ENCODE results near the gene RUNX3. TPM values are rescaled to one million over a fixed set of nuclear protein-coding genes. Genes with fewer than 3 reads are reported as not detected.
"Not testable (repeated sequence)": the region's sequence is repeated elsewhere in the genome, so short reads cannot be mapped to it uniquely, and the experiment has no call there.

RUNX3 gene
- total RNA-seq, 1 donor from 2014 or later: under 0.01 TPM

DNA sequence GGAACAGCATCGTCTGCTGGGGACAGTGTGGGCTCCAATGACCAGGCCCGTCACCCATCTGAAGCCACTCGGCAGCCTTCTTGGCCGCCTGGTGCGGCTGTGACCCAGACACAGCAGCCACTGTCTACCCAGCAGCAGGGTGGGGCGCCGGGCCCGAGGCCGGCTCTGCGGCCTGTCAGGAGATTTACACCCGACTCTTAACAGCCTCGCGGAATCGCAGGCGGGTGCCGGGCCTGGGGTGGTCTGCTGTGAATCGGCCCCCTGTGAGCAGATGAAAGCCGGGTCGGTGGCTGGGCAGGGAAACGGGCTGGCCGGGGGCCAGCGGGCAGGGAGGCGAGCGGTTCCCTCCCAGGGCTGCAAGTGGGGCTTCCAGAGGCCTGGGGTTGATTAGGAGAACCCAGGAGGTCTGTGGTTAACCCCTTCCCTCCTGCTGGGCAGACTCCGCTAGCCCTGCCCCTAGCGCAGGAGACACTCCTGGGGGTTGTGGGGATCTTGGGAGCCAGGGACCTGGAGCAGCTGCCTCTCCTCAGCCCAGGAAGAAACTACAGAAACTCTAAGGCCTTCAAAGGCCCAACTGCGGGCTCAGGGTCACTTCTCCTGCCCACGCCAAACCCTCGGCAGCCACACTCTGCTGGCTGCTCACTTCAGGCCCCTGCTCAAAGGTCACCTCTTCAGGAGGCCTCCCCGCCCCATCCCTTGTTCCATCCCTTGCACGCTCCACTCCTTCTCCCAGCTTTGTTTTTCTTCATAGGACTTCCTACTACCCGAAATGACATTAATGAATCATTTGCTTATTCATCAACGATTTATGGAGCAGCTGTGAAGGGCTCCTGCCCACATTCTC is 15.6 kb downstream of the RUNX3 start:
- DNase-seq (ENCODE audit: low read depth, low spot score): no peak

- DNase-seq (ENCODE audit: low read depth, low spot score): no peak
Observed at GRCh38 chr1:24913616-24914225, 16.4 kb downstream of the RUNX3 start.

DNA sequence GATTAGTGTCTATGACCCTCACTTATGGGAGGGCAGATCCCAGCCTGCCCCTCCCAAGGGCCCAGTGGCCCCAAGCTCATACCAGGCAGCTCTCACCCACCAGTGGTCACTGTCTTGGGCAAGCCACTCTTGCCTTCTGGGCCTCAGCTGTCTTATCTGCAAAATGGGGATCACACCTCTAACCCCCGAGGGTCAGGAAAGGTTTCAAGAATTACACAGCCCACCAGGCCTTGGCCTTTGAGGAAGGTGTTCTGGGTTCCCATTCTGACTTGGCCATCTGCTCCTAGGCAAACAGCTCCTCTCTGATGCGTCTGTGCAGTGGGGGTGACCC is 16.8 kb downstream of the RUNX3 start:
- DNase-seq (ENCODE audit: low read depth, low spot score): no peak

DNA sequence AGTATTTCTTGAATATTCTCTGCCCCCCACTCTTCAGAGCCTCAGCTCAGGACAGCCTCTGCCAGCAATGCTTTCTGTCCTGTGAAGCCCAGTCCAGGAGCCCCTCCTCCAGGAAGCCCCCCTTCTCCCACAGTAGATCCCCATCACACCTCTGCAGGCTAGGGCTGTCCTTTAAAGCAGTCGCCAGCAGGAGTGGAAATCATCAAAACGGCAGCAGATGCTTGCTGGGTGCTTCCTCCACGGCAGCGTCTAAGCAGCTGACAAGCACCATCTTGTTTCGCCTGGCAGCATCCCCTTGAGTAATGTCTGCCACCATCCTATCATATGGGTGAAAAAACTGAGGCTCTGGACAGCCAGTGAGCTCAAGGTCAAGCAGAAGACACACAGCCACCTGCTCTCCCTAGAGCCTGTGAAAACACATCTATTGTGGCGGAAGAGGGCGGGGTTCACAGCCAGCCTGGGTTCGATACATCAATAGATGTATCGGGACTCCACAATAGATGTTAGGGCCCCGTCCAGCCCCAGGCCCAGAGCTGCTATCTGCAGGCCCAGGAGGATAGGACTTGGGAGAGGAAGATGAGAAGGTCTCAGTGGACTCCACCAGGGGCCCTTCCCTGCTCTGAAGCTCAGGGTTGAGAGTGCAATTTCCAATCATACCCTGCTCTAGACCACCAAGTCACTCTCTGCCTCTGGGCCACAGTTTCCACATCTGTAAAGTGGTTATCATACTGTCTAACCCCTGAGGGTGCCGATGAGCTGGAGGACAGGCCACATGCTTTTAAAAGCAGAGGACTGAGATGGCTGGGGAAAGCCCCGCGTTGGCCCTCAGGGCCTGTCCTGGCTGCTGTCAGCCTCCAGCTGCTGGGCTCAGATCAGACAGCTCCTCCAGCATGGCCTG is 17.5 kb downstream of the RUNX3 start:
- no peak for DNase-seq (ENCODE audit: low read depth, low spot score)

- no peak for DNase-seq (ENCODE audit: low read depth, low spot score)
Observed at GRCh38 chr1:24911651-24912155, 18.4 kb downstream of the RUNX3 start.

DNA sequence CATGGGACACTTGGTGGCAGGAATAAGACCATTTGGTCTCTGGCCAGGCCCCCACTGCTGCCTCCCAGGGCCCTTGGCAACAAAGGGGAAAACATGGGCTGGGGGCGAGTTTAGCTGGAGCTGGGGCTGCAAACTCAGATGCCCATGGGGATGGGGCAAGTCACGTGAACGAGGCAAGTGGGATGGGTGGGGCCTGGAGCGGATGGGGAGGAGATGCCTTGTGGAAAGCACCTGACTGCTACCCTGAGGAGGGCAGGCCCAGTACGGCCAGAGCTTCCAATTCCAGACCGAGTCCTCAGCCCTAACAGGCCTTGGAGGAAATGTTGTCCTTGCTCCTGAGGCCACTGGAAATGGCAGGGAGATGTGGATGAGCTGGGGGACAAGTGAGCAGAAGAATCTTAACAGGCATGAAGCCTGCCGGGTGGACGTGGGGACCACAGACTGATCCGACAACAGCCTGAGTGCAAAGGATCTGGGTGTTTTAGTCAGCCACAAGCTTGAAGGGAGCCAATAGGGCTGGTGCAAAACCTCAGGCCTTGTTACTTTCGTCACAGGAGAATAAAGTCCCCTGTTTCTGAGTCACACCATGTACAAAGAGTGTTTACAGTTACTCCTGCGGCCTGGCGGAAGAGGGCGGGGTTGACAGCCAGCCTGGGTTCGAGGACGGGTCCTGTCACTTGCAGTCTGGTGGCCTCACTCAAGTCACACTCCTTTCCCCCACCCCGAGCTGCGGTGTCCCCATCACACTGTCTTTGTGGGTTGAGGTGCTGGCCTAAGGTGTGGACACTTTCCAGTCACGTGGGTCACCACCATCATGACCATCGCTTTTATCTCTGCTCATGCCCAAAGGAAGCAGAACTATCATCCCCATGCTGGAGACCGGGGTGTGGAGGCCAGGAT is 19.1 kb downstream of the RUNX3 start:
- no peak for DNase-seq (ENCODE audit: low read depth, low spot score)

DNA sequence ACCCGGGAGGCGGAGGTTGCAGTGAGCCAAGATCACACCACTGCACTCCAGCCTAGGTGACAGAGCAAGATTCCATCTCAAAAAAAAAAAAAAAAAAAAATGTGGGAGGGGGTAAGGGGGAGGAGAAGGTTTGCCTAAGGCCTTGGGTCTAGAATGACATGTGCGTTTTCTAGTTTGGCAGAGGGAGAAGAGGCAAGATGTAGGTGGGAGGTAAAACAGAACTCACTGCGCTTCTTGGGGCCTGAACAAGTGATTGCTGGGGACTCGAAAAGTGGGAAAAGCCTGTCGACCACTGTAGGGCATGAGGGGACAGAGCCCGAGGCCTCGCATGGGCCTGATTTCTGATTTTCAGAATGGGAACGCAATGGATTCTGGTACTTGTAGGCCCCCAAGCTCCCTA is 19.9 kb downstream of the RUNX3 start:
- DNase-seq (ENCODE audit: low read depth, low spot score): no peak

DNA sequence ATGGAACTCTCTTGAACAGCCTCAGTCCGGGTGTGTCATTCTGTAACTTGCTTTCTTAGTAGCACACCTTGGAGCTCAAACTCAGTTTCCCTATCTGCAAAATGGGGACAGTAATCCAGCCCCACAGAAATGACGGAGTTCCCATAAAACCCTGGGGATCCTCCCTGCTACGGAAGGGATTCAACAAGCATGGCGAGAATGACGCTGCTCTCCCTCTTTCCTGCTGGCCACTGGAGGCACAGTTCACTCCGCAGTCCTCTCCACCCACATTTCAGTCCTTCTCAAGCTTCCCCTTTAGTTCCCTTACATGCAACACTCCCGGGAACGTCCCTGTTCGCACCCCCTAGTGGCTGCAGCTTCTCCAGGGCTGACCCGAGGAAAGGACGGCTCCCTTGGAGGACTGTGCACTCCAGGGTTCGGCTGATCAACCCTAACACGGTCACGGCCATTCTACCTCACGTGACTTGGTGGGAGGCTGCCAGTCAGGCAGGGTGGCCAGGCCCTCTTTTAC is 20.6 kb downstream of the RUNX3 start:
- peak; percentile 43 for DNase-seq (ENCODE audit: low read depth, low spot score)

GRCh38 chr1:24908591-24909259 is 21.4 kb downstream of the RUNX3 start:
- DNase-seq (ENCODE audit: low read depth, low spot score): no peak

DNA sequence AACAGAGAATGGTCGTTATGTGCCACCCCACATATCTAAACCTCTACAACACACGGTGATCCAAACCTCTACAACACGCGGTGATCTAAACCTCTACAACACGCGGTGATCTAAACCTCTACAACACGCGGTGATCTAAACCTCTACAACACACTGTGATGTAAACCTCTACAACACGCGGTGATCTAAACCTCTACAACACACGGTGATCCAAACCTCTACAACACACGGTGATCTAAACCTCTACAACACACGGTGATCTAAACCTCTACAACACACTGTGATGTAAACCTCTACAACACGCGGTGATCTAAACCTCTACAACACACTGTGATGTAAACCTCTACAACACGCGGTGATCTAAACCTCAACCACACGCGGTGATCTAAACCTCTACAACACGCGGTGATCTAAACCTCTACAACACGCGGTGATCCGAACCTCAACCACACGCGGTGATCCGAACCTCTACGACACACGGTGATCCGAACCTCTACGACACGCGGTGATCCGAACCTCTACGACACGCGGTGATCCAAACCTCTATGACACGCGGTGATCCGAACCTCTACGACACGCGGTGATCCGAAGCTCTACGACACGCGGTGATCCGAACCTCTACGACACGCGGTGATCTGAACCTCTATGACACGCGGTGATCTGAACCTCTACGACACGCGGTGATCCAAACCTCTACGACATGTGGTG is 22.3 kb downstream of the RUNX3 start:
- DNase-seq (ENCODE audit: low read depth, low spot score): not testable (repeated sequence)

DNA sequence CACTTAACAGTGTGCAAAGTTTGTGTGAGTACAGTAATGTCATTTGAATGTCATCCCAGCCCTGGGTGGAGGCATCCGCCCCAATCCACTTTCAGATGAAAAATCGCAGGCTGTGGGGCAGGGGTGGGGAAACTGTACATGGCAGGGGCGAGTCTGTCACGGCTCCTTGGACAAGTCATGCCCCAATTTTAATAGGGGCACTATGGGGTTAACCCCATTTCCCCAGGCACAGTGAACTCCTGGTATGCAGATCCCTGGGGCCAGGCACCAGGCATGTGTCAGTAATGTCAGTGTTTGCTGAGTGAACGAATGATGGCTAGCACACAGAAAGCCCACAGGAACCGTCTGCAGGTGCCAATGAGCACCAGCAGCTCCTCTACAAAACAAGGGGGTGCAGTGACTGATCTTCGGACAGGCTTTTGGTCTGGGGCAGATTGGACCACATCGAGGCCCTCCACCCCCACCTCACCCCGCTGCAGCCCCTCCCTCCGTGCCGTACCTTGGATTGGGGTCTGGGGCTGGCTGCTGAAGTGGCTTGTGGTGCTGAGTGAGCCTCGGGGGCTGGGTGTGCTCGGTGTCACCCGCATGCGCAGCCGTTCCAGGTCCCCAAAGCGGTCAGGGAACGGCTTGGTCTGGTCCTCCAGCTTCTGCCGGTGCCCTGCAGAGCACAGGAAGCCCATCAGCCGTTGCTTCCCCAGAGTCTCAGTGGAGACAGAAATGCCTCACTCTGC is 23.2 kb downstream of the RUNX3 start:
- DNase-seq (ENCODE audit: low read depth, low spot score): no peak

DNA sequence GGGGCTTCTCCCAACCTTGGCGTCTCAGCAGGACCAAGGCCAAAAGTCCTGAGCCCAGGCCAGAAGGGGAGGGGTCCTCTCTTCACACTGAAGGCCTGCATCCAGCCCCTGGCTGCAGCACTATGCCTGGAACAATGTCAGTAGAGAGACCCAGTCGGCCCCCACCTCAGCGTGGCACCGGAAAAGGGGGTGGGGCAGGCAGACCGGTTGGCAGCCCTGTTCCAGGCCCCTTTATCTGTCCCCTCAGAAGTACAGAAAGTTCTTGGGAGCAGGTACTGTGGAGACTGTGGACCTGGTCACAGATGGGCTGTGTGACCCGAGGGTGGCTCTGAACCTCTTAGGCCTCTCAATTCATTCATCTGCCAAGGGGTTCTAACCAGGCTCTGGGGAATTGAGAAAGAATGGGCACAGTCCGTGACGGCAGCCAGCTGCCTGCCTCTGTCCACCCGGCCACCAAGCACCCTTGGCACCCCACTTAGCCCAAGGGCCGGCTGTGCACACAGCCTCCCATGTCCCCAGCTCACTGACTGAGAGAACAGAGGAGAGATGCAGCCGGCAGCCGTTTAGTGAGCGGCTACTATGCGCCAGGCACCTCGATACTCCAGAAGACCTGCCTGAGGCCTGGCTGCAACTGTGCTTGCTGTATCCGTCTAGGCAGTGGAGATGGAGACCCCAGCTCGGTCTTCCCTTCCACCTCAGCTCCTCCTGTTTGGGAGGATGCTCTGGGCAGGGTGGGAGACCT is 23.9 kb downstream of the RUNX3 start:
- no peak for DNase-seq (ENCODE audit: low read depth, low spot score)

DNA sequence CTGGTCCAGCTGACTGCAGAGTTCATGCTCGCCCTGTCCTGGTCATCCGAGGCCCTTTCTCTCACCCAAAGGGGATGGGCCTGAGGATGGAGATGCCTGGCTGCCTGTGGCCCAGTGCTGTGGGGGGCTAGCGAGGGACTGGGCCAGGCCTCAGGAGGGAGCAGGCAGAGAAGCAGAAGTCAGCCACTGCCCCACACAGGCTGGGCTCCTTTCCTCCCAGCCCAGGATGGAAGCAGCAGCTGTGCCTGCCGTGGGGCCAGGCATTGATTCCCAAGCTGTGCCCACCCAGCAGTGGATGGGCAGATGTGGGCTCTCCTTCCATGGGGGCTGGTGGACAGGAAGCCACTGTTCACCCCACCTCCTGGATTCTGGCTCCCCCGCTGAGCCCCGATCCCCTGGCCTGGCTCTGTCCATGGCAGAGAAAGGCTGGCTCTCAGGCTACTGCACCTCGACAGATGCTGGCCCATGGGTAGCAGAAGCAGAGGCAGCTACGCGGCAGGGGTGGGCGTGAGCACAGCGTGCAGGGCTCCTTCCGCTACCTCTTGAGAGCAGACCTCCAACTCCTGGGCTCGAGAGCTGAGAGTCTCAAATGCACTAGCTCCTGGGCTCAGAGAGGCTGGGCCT is 24.6 kb downstream of the RUNX3 start:
- DNase-seq (ENCODE audit: low read depth, low spot score): no peak

DNA sequence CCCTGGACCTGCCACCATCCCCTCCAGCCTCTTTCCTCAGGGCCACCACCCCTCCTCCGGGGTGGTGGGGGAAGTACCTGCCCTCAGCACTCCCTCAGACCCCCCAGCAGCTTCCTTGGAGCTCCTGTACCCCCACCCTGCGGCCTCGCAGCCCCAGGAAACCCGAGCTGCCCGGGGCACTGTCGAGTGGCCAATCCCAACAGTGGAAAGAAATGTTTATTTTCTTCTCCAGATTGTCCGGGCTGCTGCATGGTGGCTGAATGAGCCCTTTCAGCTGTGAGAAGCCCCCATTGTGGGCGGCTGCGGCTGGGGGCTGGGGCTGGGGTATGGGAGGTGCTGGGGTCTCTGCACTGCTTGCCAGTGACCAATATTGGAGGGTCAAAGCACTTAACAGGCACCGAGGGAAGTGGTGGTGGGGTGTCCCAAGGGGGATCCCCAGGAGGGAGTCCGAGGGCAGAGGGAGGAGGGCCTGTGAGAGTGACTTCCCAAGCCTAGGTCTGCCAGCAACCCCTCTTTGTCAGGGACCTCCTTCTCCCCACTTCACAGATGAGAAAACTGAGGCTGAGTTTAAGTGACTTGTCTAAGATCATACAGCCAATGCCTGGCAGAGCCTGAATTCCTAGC is 25.2 kb downstream of the RUNX3 start:
- no peak for DNase-seq (ENCODE audit: low read depth, low spot score)

DNA sequence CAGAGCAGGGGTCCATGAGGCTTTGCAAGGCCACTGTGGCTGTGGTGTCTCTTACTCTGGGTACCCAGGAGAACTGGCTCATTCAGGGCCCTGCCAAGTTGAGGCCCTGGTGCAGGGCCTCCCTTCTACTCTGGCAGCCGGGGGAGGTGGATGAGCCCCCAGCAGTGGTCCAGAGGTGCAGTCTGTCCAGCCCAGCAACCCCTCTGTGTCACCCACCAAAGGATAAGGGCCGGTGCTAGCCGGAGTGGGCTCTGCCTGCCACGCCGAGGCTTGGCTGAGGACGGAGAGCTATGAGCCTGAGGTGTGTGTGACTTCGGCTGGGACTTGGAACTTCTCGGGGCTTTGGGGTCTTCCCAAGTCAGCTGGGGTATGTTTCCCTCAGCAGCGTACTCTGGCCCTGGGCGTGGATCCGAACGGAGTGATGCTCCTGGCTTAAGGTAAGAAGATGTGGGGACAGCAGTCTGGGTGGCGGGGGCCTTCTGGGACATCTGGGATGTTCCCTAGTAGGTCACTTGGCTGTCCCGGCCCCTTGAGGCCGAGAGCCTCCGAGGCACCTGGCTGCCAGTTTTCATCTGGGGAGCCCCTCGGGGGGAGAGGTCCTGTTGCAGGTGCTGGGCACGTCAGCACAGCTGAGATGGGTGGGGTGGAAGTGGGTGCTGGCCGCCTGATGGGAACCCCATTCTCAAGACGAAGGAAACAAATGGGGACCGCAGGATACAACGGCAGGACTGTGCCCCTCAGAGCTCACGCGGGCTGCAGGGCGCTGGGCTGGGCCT is 25.9 kb downstream of the RUNX3 start:
- no peak for DNase-seq (ENCODE audit: low read depth, low spot score)

DNA sequence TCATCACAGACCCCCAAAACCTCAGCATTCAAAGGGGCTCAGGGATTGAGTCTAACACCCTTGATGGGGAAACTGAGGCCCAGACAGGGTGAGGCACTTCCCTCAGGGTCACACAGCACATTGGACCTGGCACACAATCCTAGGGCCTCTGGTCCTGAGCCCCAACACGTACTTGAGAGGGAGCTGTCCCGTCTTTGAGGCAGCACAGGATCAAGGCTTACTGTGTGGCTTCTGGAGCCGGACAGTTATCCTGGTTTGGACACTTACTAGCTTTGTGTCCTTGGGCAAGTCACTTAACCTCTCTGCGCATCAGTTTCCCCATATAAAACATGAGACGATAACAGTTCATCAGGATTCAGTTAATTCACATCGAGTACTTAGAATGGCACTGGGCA is 26.5 kb downstream of the RUNX3 start:
- DNase-seq (ENCODE audit: low read depth, low spot score): no peak
